OCI-LY7 (cell line): ENCODE data around the gene PTRH1. TPM values are rescaled to one million over a fixed set of nuclear protein-coding genes. Genes with fewer than 3 reads are reported as not detected.

ENCODE experiments used
- BruUV-seq: library from RNA; stranded (reverse); fragments of 400-500 nt; replicated peaks from 2 replicates; lab custom pipeline; 2021; lab: Mats Ljungman, UMichigan
- CTCF ChIA-PET: fragments of 300-600 bp; sonication (Branson Sonifier 250); formaldehyde crosslinking; loops from one replicate; lab custom pipeline; 2022; ENCODE audit warnings: antibody characterized with exemption; ENCODE audit not compliant: unreplicated experiment; lab: Charles Lee
- POLR2A ChIA-PET: fragments of 300-600 bp; sonication (Branson Sonifier 250); formaldehyde crosslinking; loops from one replicate; lab custom pipeline; 2022; ENCODE audit warnings: antibody characterized with exemption; lab: Charles Lee
- DNase-seq: peaks from one replicate; pipeline ENCODE4 v3.0.0-alpha.2; 2015; ENCODE audit warnings: low spot score
- H2AFZ ChIP-seq: fragments of 200-600 bp; sonication (generic), shearing (Covaris generic); 2 replicates; pipeline ENCODE4 v1.6.1; 2014; ENCODE audit warnings: mild to moderate bottlenecking, antibody characterized with exemption, low read length, moderate library complexity
- H3K27ac ChIP-seq: fragments of 200-600 bp; sonication (generic); 2 replicates; pipeline ENCODE4 v1.5.1; 2014; ENCODE audit warnings: mixed run types, low read depth, mild to moderate bottlenecking, moderate library complexity, low read length, inconsistent platforms; ENCODE audit not compliant: poor library complexity, severe bottlenecking
- H3K36me3 ChIP-seq: fragments of 200-600 bp; sonication (generic); 2 replicates; pipeline ENCODE4 v1.6.1; 2014; ENCODE audit warnings: mild to moderate bottlenecking, antibody characterized with exemption, low read length, moderate library complexity, mixed read lengths; ENCODE audit not compliant: insufficient read depth
- H3K4me1 ChIP-seq: fragments of 200-600 bp; sonication (generic); 2 replicates; pipeline ENCODE4 v1.5.1; 2014; ENCODE audit warnings: mild to moderate bottlenecking, low read length; ENCODE audit not compliant: insufficient read depth, poor library complexity, severe bottlenecking
- H3K4me2 ChIP-seq: fragments of 200-600 bp; sonication (generic); 2 replicates; pipeline ENCODE4 v1.6.1; 2014; ENCODE audit warnings: mild to moderate bottlenecking, low read length
- H3K4me3 ChIP-seq: fragments of 200-600 bp; sonication (generic); 2 replicates; pipeline ENCODE4 v1.5.1; 2014; ENCODE audit warnings: mild to moderate bottlenecking, low read depth, low read length; ENCODE audit not compliant: poor library complexity, severe bottlenecking
- H3K79me2 ChIP-seq: fragments of 200-600 bp; sonication (generic); 2 replicates; pipeline ENCODE4 v1.6.1; 2016; ENCODE audit warnings: low read depth, mild to moderate bottlenecking, low read length, moderate library complexity, mixed read lengths; ENCODE audit not compliant: insufficient read depth
- H3K9me2 ChIP-seq: fragments of 200-600 bp; sonication (generic); 2 replicates; pipeline ENCODE4 v1.6.1; 2016; ENCODE audit warnings: mild to moderate bottlenecking, low read length, mixed read lengths; ENCODE audit not compliant: insufficient read depth
- H3K9me3 ChIP-seq: fragments of 200-600 bp; sonication (generic); 2 replicates; pipeline ENCODE4 v1.6.1; 2014; ENCODE audit warnings: mild to moderate bottlenecking, mixed run types, low read length, mixed read lengths
- H4K20me1 ChIP-seq: fragments of 200-600 bp; sonication (generic); 2 replicates; pipeline ENCODE4 v1.6.1; 2014; ENCODE audit warnings: mild to moderate bottlenecking, antibody characterized with exemption, low read length, moderate library complexity, mixed read lengths; ENCODE audit not compliant: insufficient read depth
- EZH2phosphoT487 ChIP-seq: fragments of 200-600 bp; sonication (generic); IDR thresholded peaks from 2 replicates; pipeline ENCODE4 v1.6.1; 2018; ENCODE audit warnings: low read depth, borderline replicate concordance, mild to moderate bottlenecking, mixed run types, antibody characterized with exemption, low read length, moderate library complexity, mixed read lengths
- intact Hi-C: fragments of 100-400 bp; cut with micrococcal nuclease; formaldehyde crosslinking; loops from one replicate; pipeline ENCODE4 v1.10.0; 2022; ENCODE audit not compliant: unreplicated experiment
- total RNA-seq, 2 experiments: library from RNA; depleted of rRNA in 1 of 2; stranded (reverse); fragments of >200 nt in 1 of 2; shearing (Covaris generic) in 1 of 2; gene quantifications; 2 replicates each; pipeline ENCODE4 v1.2.3, GENCODE V29; 2014 to 2022
- TF ChIP-seq, protein P1 (sequence below): fragments of 200-600 bp; sonication (generic); conservative IDR thresholded peaks from 2 replicates; pipeline ENCODE4 v1.5.1; 2014; ENCODE audit warnings: mild to moderate bottlenecking, antibody characterized with exemption, low read length, moderate library complexity, mixed read lengths

Gene PTRH1
- total RNA-seq, 2 experiments from 2014 or later = 8.9 to 11.1 TPM

GRCh38 chr9:127720031-127720864, 4.8 kb upstream of the PTRH1 start:
- TF ChIP-seq EZH2phosphoT487 = no peak
- TF ChIP-seq, protein P1, sequence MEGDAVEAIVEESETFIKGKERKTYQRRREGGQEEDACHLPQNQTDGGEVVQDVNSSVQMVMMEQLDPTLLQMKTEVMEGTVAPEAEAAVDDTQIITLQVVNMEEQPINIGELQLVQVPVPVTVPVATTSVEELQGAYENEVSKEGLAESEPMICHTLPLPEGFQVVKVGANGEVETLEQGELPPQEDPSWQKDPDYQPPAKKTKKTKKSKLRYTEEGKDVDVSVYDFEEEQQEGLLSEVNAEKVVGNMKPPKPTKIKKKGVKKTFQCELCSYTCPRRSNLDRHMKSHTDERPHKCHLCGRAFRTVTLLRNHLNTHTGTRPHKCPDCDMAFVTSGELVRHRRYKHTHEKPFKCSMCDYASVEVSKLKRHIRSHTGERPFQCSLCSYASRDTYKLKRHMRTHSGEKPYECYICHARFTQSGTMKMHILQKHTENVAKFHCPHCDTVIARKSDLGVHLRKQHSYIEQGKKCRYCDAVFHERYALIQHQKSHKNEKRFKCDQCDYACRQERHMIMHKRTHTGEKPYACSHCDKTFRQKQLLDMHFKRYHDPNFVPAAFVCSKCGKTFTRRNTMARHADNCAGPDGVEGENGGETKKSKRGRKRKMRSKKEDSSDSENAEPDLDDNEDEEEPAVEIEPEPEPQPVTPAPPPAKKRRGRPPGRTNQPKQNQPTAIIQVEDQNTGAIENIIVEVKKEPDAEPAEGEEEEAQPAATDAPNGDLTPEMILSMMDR = no peak
- intact Hi-C loops = no loop called here
- no TSS peak for BruUV-seq
- Histone ChIP-seq H3K79me2 (no peaks in the 10 kb centered on the region), H3K4me3 (no peak overlapping the region), H3K27ac (no peak overlapping the region), H3K4me1 (peaks cover 16% of the 10 kb centered on the region), H3K4me2 (no peak overlapping the region), H3K36me3 (no peaks in the 10 kb centered on the region), H4K20me1 (no peaks in the 10 kb centered on the region), H3K9me3 (no peaks in the 10 kb centered on the region), H2AFZ (no peak overlapping the region), H3K9me2 (no peaks in the 10 kb centered on the region)
- ChIA-PET POLR2A (interaction anchor here (0.6 kb wide), 1 partner anchor 202 kb away, joined by 3 read pairs; no protein-coding TSS in a partner anchor), CTCF (no interaction called here)
- DNase-seq = no peak

DNA sequence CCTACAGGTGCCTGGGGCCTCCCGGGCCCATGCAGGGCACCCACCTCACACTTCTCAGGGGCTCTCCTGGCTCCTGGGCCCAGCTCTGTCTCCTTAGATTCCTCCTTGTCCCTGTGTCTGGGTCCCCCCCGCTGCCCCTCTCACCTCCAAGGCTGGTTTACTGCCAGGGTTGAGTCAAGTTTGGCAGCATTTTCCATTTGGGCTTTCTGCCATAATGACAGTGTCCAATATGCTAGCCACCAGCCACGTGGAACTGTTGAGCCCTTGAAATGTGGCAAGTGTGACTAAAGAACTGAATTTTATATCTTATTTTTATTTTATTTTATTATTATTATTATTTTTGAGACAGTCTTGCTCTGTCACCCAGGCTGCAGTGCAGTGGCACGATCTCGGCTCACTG, 2.3 kb upstream of the PTRH1 start:
- DNase-seq = no peak
- Histone ChIP-seq H3K4me2 (no peak overlapping the region), H2AFZ (no peak overlapping the region), H4K20me1 (no peaks in the 10 kb centered on the region; the same call in 1 of the 2 replicates), H3K79me2 (no peaks in the 10 kb centered on the region), H3K36me3 (no peaks in the 10 kb centered on the region), H3K27ac (no peak overlapping the region), H3K4me3 (no peak overlapping the region), H3K4me1 (peaks cover 20% of the 10 kb centered on the region), H3K9me3 (no peaks in the 10 kb centered on the region), H3K9me2 (no peaks in the 10 kb centered on the region)
- ChIA-PET POLR2A (no interaction called here), CTCF (no interaction called here)
- TF ChIP-seq, protein P1 = no peak
- no peak for TF ChIP-seq EZH2phosphoT487
- no TSS peak for BruUV-seq
- intact Hi-C loops = no loop called here

GRCh38 chr9:127716412-127716811, 949 bp upstream of the PTRH1 start:
- Histone ChIP-seq H3K4me2 (peak overlapping the region; percentile 92), H4K20me1 (no peaks in the 10 kb centered on the region; the same call in 1 of the 2 replicates), H3K9me2 (no peaks in the 10 kb centered on the region), H3K4me1 (peaks cover 23% of the 10 kb centered on the region), H3K27ac (no peak overlapping the region), H3K36me3 (no peaks in the 10 kb centered on the region), H3K4me3 (peak overlapping the region; percentile 72), H2AFZ (peak overlapping the region; percentile 59; the same call in 1 of the 2 replicates), H3K9me3 (no peaks in the 10 kb centered on the region), H3K79me2 (no peaks in the 10 kb centered on the region)
- TF ChIP-seq, protein P1 = no peak
- TF ChIP-seq EZH2phosphoT487 = no peak
- intact Hi-C loops = no loop called here
- BruUV-seq = no TSS peak
- ChIA-PET POLR2A (no interaction called here), CTCF (no interaction called here)
- no peak for DNase-seq
